AG04449 (cell line): ENCODE measurements around the gene PRSS37.
"Not testable (repeated sequence)": the region's sequence is repeated elsewhere in the genome, so short reads cannot be mapped to it uniquely, and the experiment has no call there.

ENCODE experiments used
- CTCF ChIA-PET: fragments of 350-600 bp; formaldehyde crosslinking; extraction: SDS; loops from one replicate; lab custom pipeline; 2021; ENCODE audit warnings: antibody characterized with exemption; lab: Yijun Ruan, JAX
- POLR2A ChIA-PET: fragments of 400-600, 350-600 bp; formaldehyde crosslinking; extraction: SDS; loops from one replicate; lab custom pipeline; 2020; ENCODE audit warnings: antibody characterized with exemption, inconsistent platforms; lab: Yijun Ruan, JAX
- DNase-seq: peaks from one replicate; pipeline ENCODE4 v3.0.0-alpha.2; 2010; ENCODE audit warnings: low read depth, low spot score
- H3K4me3 ChIP-seq: 2 replicates; pipeline ENCODE4 v1.5.1; 2011; ENCODE audit warnings: low read depth, mild to moderate bottlenecking, control low read depth, low read length
- CTCF ChIP-seq: IDR thresholded peaks from one replicate; pipeline ENCODE4 v1.5.1; 2011; ENCODE audit warnings: mild to moderate bottlenecking, moderate library complexity, low read length, control low read depth, inconsistent platforms; ENCODE audit not compliant: insufficient read depth; ENCODE audit errors: missing control alignments

Gene PRSS37

GRCh38 chr7:141837683-141838082 lies 3.6 kb downstream of the PRSS37 start:
- no peak overlapping the region for H3K4me3 ChIP-seq
- no peak for TF ChIP-seq CTCF
- POLR2A ChIA-PET: no interaction called here
- CTCF ChIA-PET: interaction anchor here (1.1 kb wide), 1 partner anchor 52 kb away, joined by 3 read pairs; no protein-coding TSS in a partner anchor
- DNase-seq: no peak

GRCh38 chr7:141822432-141822831 lies 18.9 kb downstream of the PRSS37 start:
- CTCF ChIA-PET, DNase-seq, H3K4me3 ChIP-seq, POLR2A ChIA-PET: not testable (repeated sequence)

GRCh38 chr7:141820067-141820466 lies 21.2 kb downstream of the PRSS37 start:
- TF ChIP-seq CTCF: no peak
- CTCF ChIA-PET: no interaction called here
- POLR2A ChIA-PET: no interaction called here
- no peak for DNase-seq
- H3K4me3 ChIP-seq: no peak overlapping the region

- ChIA-PET CTCF (no interaction called here), POLR2A (no interaction called here)
- no peak for TF ChIP-seq CTCF
- no peak for DNase-seq
- no peak overlapping the region for H3K4me3 ChIP-seq
Measured at GRCh38 chr7:141792526-141792925, 48.8 kb downstream of the PRSS37 start.

- no peak for TF ChIP-seq CTCF
- DNase-seq: no peak
- ChIA-PET CTCF (interaction anchor here (1.0 to 1.1 kb wide), 2 partner anchors 36 to 88 kb away, joined by 3 read pairs; partner anchors contain the start of gene DENND11), POLR2A (no interaction called here)
- no peak within 1 kb of the TSS for H3K4me3 ChIP-seq
Measured at GRCh38 chr7:141789917-141790316, 51.4 kb downstream of the PRSS37 start, which contains the start of gene TAS2R5. Gene TAS2R5 (plus strand): TSS chr7:141790217. CDS start chr7:141790362, 145 bp downstream.

- ChIA-PET POLR2A (no interaction called here), CTCF (no interaction called here)
- no peak for TF ChIP-seq CTCF
- no peak overlapping the region for H3K4me3 ChIP-seq
- no peak for DNase-seq
Measured at GRCh38 chr7:141788296-141788695, 53.0 kb downstream of the PRSS37 start.
